ENCODE data around the gene MRFAP1.

Gene MRFAP1

DNA sequence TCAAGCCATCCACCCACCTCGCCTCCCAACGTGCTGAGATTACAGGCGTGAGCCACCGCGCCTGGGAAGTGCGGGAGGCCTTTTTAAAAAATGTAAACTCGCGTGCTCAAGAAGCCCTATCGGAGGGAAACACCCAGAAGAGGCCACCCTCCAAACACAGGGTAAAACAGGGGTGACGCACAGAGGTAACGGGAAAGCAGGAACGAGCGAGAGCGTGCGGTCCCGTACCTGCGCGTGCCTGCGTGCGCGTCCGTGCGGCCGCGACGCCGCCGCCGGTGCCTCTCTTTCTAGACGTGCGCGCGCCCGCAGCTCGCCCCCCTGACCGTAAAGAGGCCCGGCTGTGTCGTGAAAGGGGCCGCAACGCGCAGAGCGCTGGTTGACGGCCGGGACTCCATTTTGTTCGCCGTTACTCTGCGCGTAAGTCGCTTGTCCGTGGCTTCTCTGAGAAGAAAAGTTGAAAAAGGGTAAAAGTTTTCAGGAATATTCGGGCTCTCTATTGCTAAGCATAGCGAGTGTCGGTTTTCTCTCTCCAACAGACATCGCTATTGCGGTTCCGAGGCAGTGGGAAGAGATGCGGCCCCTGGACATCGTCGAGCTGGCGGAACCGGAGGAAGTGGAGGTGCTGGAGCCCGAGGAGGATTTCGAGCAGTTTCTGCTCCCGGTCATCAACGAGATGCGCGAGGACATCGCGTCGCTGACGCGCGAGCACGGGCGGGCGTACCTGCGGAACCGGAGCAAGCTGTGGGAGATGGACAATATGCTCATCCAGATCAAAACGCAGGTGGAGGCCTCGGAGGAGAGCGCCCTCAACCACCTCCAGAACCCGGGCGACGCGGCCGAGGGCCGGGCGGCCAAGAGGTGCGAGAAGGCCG, at the start of gene MRFAP1:
TSS of gene MRFAP1 (plus strand) at position 394 of the 872 bp plus-strand sequence. CDS start at position 572, 178 bp downstream.
- DNase-seq = peak; percentile 93

DNA sequence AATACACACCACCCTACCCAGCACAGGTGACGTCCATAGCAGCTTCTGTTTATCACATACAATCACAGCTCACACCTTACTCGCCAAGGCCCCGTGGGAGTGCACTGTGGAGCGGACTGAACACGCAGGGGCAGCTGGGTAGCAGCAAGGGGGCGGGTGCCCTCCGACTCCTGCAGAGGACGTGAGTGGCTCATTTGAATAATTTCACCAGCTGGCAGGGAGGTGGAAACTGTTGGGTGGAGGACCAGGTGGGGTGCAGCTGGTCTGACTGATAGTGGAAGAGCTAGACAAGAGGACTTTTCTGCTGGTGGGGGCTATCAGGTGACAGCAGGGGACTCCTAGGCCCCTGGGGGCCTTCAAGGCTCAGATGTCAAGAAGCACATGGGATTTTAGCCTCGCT, 49.2 kb upstream of the MRFAP1 start:
- no peak for DNase-seq

DNA sequence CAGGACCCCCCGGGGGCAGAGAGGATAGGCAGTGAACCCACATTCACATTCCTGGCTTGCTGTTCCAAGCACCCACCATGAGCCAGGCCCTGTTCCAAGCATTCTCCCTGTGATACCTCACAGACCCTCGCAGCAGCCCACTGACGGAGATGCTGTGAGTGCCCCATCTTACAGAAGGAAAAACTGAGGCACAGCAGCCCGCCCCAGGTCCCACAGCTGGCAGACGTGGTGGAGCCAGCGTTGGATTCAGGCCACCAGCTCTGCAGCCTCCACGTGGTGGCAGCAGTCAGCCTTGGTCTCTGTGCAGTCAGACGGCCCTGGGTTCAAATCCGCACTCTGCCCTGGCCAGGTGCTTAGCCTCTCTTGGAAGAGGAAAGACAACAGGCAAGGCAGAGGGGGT, 48.7 kb upstream of the MRFAP1 start:
- no peak for DNase-seq

- no peak for DNase-seq
Measured at GRCh38 chr4:6592804-6593563, 47.5 kb upstream of the MRFAP1 start.

GRCh38 chr4:6594341-6594740, 46.1 kb upstream of the MRFAP1 start:
- no peak for DNase-seq

DNA sequence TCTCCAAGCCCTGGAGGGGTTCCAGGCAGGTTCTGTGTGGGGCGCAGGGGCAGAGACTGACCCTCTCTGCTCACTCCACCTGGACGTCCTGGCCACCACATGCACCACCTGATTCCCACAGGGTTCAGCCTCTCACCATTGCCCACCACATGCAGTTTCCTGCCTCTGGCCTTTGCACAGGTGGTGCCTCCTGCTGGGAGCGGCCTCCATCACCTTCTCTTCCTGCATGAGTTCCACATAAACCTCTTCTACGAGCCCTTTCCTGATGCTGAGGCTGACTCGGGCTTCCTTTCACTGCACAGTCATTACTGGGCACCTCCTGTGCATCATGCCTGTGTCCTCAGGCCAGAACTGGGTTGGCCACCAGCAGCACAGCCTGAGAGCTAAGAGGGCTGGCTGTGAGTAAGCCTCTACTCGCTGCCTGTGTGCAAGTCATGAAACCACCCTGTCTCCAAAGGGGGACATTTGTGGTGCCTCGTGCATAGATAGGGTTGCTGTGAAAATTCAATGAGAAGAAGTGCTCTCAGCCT, 45.6 kb upstream of the MRFAP1 start:
- no peak for DNase-seq

- no peak for DNase-seq
Measured at GRCh38 chr4:6595897-6596537, 44.5 kb upstream of the MRFAP1 start.

DNA sequence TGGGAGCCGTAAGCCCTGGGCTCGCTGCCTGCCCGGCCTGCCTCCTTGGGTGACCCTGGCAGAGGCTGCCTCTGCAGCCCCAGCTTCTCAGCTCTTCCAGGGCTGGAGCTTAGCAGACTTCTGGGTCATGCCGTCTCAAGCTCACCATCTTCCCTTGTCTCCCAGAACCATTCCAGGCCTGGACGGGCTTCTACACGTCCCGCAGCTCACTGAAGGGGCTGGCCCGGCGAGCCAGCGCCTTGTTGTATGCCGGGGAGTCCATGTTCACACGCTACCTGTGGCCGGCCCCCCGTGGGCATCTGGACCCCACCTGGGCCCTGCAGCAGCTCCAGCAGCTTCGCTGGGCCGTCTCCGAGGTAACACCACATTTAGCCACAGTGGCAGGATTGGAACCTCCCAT, 43.5 kb upstream of the MRFAP1 start:
- DNase-seq = no peak

DNA sequence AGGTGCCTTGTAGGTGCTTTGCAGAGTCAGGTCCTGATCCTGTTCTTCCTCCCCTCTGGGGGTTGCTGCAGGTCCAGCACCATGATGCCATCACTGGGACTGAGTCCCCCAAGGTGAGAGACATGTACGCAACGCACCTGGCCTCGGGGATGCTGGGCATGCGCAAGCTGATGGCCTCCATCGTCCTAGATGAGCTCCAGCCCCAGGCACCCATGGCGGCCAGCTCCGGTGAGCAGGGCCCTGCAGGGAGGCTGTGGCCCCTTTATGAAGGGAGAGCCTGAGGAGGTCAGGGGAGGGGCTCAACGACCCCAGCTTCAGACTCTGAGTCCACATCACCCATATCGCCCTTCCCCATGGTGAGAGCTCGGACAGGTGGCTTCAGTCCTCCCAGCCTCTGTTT, 42.4 kb upstream of the MRFAP1 start:
- DNase-seq = no peak

DNA sequence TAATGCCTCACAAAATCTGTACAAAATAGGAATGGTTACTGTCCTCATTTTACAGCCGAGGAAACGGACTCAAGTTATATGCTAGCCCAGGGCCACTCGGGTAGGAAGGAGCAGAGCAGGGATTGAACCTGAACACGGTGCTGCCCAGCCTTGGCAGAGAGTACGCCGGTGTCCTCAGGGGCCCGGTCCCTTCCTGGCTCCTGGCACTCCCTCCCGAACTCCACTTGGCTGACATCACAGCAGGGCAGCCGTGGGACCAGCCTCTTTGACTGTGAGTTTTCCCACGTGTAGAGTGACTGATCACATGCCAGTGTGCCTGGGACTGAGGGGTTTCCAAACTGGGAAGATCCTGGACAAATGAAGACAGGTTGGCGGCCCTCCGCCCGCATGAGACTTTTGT, 41.8 kb upstream of the MRFAP1 start:
- no peak for DNase-seq

GRCh38 chr4:6601661-6602250, 38.7 kb upstream of the MRFAP1 start:
- DNase-seq = no peak

DNA sequence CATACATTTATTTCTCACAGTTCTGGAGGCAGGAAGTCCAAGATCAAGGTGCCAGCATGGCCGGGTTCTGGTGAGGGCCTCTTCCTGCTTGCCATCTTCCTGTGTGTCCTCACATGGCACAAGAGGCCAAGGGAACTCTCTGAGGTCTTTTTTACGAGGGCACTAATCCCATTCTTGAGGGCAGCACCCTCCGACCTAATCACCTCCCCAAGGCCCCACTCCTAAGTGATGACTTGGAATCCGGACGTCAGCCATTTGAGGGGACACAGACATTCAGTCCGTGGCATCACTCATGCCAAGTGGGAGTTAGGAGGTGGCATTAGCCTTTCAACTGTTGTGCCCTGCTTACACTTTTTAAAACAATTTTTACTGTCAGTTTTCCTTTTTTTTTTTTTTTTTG, 38.2 kb upstream of the MRFAP1 start:
- no peak for DNase-seq

- no peak for DNase-seq
Measured at GRCh38 chr4:6603128-6603527, 37.4 kb upstream of the MRFAP1 start.

DNA sequence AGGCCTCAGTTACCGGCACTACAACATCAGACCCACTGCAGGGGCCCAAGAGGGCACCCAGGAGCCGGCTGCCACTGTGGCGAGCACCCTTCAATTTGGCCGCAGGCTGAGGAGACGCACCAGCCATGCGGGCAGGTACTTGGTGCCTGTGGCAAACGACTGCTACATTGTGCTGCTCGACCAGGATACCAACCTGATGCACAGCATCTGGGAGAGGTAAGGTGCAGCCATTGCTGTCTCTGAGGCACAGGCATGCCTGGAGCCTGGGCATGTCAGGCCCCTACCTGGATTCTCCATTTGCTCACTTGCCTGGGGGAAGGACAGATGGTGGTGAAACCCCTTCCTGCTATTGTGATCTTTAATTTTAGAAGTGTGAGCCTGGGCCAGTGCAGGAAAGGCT, 35.4 kb upstream of the MRFAP1 start:
- DNase-seq = no peak

DNA sequence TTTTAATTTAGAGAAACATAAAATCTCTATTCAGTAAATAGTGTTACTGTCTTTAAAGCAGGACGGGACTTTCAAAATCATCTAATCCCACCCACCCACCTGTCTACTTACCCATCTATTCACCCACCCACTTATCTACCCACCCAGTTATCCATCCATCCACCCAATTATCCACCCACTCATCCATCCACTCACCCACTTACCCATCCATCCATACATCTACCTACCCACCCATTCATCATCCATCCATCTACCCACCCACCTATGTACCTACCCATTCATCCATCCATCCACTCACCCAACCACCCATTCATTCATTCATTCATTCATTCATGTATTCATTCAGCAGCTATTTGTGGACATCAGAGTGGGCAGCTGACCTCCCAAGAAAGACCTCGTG, 34.9 kb upstream of the MRFAP1 start:
- DNase-seq = no peak

- no peak for DNase-seq
Measured at GRCh38 chr4:6606465-6607235, 33.8 kb upstream of the MRFAP1 start.

DNA sequence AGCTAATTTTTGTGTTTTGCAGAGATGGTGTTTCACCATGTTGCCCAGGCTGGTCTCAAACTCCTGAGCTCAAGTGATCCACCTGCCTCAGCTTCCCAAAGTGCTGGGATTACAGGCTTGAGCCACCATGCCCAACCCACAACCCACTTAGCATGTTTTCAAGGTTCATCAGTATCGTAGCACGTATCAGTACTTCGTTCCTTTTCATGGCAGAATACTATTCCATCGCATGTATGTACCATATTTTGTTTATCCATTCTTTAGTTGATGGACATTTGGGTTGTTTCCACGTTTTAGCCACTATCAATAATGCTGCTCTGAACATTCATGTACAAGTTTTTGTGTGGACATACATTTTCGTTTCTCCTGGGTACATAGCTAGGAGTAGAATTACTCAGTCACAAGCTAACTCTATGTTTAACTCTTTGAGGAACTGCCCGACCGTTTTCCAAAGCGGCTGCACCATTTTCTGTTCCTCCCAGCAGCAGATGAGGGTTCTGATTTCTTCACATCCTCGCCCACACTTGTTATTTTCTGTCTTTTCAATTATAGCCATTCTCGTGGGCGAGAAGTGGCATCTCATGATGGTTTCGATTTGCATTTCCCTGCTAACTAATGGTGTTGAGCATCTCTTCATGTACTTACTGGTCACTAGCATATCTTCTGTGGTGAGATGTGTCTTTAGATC, 33.0 kb upstream of the MRFAP1 start:
- DNase-seq = no peak

DNA sequence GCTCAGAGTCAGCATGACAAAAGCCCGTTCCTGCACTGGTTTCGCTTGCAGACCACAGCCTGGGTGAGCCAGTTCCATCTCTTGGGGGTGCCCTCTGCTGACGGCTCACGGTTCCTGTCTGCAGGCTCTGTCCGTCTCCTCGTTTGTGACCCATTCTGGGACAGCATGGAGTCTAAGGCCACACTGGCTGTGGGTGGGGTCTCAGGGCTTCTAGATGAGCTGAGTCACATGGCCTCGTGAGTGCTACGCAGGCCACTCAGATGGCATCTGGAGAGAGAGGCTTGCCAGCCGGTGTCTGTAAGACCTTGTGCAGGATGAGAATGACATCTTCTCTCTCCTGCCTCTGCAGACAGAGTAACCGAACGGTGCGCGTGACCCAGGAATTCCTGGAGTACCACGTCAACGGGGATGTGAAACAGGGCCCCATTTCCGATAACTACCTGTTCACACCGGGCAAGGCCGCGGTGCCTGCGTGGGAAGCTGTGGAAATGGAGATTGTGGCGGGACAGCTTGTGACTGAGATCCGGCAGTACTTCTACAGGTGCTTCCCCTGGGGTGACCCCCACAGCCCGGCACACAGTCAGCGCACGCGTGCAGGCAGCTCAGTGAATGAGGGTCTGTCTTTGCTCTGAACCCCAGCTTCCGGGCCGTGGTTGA, 31.6 kb upstream of the MRFAP1 start:
- DNase-seq = no peak

- DNase-seq = no peak
Measured at GRCh38 chr4:6609415-6610079, 30.9 kb upstream of the MRFAP1 start.

DNA sequence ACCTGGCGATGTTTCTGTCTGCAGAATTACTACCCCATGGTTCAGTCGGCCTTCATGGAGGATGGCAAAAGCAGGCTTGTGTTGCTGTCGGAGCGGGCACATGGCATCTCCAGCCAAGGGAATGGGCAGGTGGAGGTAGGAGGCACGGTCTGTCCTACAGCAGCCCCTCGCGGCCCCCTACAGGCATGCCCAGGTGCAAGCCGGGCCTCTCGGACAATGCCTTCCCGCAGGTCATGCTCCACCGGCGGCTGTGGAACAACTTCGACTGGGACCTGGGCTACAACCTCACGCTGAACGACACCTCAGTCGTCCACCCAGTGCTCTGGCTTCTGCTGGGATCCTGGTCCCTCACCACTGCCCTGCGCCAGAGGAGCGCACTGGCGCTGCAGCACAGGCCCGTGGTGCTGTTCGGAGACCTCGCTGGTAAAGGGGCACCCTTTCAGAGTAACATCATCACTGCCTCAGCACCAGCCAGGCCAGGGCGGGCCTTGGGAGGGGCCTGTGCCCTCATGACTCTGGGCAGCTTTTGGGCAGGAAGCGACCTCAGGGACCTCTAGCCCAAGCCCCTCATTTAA, 29.5 kb upstream of the MRFAP1 start:
- DNase-seq = no peak

Measured in stimulated activated CD4-positive, alpha-beta T cell treated with anti-CD3 and anti-CD28 coated beads, Interleukin-2, amount 100 ng/mL, for 24 hours (primary cell).